Left lung (tissue), 10 donors: ENCODE measurements around the gene PARVB. TPM values are rescaled to one million over a fixed set of nuclear protein-coding genes. Genes with fewer than 3 reads are reported as not detected.

Source experiments
- ATAC-seq: fragments of 200-7000 bp; cut with Tn5 transposase; one replicate; pipeline ENCODE4 v1.9.1; 2020; ENCODE audit warnings: moderate library complexity
- DNase-seq, 4 donors: peaks; one replicate each; pipeline ENCODE4 v3.0.0-alpha.2; 2013 to 2020
- H3K27ac ChIP-seq, 2 donors: fragments of 200-600 bp; sonication (generic) in 1 of 2; one replicate each; pipeline versions ENCODE4 v1.5.0 to v1.8.0; 2020 to 2021
- H3K27me3 ChIP-seq, 2 donors: fragments of 200-600 bp; sonication (generic) in 1 of 2; one replicate each; pipeline versions ENCODE4 v1.5.0 to v1.8.0; 2020 to 2021
- H3K36me3 ChIP-seq, 2 donors: fragments of 200-600 bp; sonication (generic) in 1 of 2; one replicate each; pipeline versions ENCODE4 v1.5.0 to v1.8.0; 2020 to 2021
- H3K4me1 ChIP-seq, 2 donors: fragments of 200-600 bp; one replicate each; pipeline ENCODE4 v1.8.0; 2021
- H3K4me3 ChIP-seq, 2 donors: fragments of 200-600 bp; sonication (generic) in 1 of 2; one replicate each; pipeline versions ENCODE4 v1.5.0 to v1.8.0; 2020 to 2021; ENCODE audit warnings: mild to moderate bottlenecking in 1 of 2
- H3K9me3 ChIP-seq, 2 donors: fragments of 200-600 bp; sonication (generic) in 1 of 2; one replicate each; pipeline versions ENCODE4 v1.5.0 to v1.8.0; 2020 to 2021
- intact Hi-C, 2 donors: fragments of 100-400 bp; cut with DNase I; formaldehyde crosslinking; loops; one replicate each; pipeline versions ENCODE4 v1.11.2 to v1.14.2; 2022
- polyA plus RNA-seq, 6 donors: library from polyadenylated mRNA; unstranded; fragments of 120-200 nt; gene quantifications; one replicate each; pipeline ENCODE4 v1.2.1, GENCODE V29; 2013; ENCODE audit not compliant: insufficient read length in 6 of 6
- total RNA-seq, 2 donors: library from RNA; stranded (reverse); fragmentation: NEBNext Ultra II Directional; extraction: Animal tissue kit (Norgen Biotek cat#: 25700); gene quantifications; one replicate each; pipeline ENCODE4 v1.2.1, GENCODE V29; 2021
- TF ChIP-seq, protein P1 (sequence below), 2 donors: fragments of 200-600 bp; sonication (generic) in 1 of 2; IDR thresholded peaks; one replicate each; pipeline versions ENCODE4 v1.5.0 to v1.8.0; 2021; ENCODE audit warnings: antibody characterized with exemption in 2 of 2
- donor health status: DM: no; HTN: yes; CAD: no.
- donor health status: DM: no; HTN: no; CAD: no.

PARVB gene
- total and polyA plus RNA-seq, 8 donors: 31.7 to 53.7 (median 34.0) TPM

- TF ChIP-seq, protein P1, sequence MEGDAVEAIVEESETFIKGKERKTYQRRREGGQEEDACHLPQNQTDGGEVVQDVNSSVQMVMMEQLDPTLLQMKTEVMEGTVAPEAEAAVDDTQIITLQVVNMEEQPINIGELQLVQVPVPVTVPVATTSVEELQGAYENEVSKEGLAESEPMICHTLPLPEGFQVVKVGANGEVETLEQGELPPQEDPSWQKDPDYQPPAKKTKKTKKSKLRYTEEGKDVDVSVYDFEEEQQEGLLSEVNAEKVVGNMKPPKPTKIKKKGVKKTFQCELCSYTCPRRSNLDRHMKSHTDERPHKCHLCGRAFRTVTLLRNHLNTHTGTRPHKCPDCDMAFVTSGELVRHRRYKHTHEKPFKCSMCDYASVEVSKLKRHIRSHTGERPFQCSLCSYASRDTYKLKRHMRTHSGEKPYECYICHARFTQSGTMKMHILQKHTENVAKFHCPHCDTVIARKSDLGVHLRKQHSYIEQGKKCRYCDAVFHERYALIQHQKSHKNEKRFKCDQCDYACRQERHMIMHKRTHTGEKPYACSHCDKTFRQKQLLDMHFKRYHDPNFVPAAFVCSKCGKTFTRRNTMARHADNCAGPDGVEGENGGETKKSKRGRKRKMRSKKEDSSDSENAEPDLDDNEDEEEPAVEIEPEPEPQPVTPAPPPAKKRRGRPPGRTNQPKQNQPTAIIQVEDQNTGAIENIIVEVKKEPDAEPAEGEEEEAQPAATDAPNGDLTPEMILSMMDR (IDR thresholded peaks at IDR 0.05): no peak
- Histone ChIP-seq H3K36me3 (peaks cover 0 to 85% of the 10 kb centered on the region in 2 donors), H3K4me3 (no peak overlapping the region), H3K4me1 (peaks cover 0 to 15% of the 10 kb centered on the region in 2 donors), H3K27ac (no peak overlapping the region), H3K27me3 (no peaks in the 10 kb centered on the region), H3K9me3 (no peaks in the 10 kb centered on the region)
- no peak for ATAC-seq
- intact Hi-C loops: no loop called here
- DNase-seq: no peak
These were observed 137.6 kb downstream of the PARVB start for GRCh38 chr22:44161673-44162072.

DNA sequence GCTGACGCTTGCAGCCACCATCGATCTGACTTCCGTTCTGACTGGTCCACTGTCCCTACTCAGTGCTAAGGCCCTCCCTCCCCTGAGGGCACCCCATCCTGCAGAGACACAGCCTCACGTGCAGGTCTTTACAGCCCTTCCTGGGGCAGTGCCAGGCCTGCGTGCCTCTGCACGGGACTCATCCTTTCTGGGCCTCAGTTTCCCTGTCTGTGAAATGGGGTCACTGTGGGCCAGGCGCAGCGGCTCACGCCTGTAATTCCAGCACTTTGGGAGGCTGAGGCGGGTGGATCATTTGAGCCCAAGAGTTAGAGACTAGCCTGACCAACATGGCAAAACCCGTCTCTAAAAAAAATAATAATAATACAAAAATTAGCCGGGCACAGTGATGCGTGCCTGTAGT is 138.9 kb downstream of the PARVB start:
- DNase-seq: no peak
- no peak overlapping the region for H3K4me3 ChIP-seq
- intact Hi-C loops: no loop called here

GRCh38 chr22:44163536-44163935 is 139.4 kb downstream of the PARVB start:
- H3K27me3 ChIP-seq: no peaks in the 10 kb centered on the region
- H3K4me3 ChIP-seq: no peak overlapping the region
- TF ChIP-seq, protein P1 (IDR thresholded peaks at IDR 0.05): no peak
- H3K27ac ChIP-seq: no peak overlapping the region
- peaks cover 0 to 15% of the 10 kb centered on the region in 2 donors for H3K4me1 ChIP-seq
- H3K36me3 ChIP-seq: peaks cover 0 to 80% of the 10 kb centered on the region in 2 donors
- ATAC-seq (no peak), DNase-seq (no peak)
- no peaks in the 10 kb centered on the region for H3K9me3 ChIP-seq
- intact Hi-C loops: no loop called here

More for the DNA sequence above, 138.9 kb downstream of the PARVB start:
- no peak overlapping the region for H3K27ac ChIP-seq
- TF ChIP-seq, protein P1 (IDR thresholded peaks at IDR 0.05): no peak
- ATAC-seq: no peak
- peaks cover 0 to 80% of the 10 kb centered on the region in 2 donors for H3K36me3 ChIP-seq
- H3K27me3 ChIP-seq: no peaks in the 10 kb centered on the region
- H3K4me1 ChIP-seq: peaks cover 0 to 15% of the 10 kb centered on the region in 2 donors
- no peaks in the 10 kb centered on the region for H3K9me3 ChIP-seq

DNA sequence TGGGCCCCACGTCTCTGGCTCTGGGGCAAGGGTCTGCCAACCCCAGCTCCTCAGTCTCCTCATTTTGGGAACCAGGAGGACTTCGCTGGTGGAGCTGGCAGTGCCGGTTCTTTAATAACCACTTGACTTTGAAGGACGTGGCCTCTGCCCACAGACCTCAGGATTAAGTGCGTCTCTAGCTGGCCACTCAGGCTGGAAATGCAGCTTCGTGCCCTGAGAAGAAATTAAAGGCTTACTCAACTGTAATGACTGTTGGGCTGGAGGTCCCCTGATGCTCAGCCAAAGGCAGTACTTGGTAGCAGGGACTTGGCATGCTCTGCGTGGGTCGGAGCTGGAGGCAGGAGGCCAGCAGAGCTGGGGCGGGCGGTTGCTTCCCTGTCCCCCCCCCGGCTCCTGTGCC is 139.9 kb downstream of the PARVB start:
- Histone ChIP-seq H3K4me1 (peaks cover 0 to 15% of the 10 kb centered on the region in 2 donors), H3K36me3 (peaks cover 0 to 78% of the 10 kb centered on the region in 2 donors), H3K4me3 (no peak overlapping the region), H3K27ac (no peak overlapping the region), H3K27me3 (no peaks in the 10 kb centered on the region), H3K9me3 (no peaks in the 10 kb centered on the region)
- TF ChIP-seq, protein P1 (IDR thresholded peaks at IDR 0.05): no peak
- intact Hi-C loops: no loop called here
- peak; percentile 85 for ATAC-seq
- peak in 2 of 4 donors; percentile 40 to 52 for DNase-seq

- Histone ChIP-seq H3K36me3 (peaks cover 0 to 70% of the 10 kb centered on the region in 2 donors), H3K27ac (no peak overlapping the region), H3K4me1 (peaks cover 0 to 9% of the 10 kb centered on the region in 2 donors), H3K9me3 (no peaks in the 10 kb centered on the region), H3K4me3 (no peak overlapping the region), H3K27me3 (no peaks in the 10 kb centered on the region)
- no peak for ATAC-seq
- no peak for DNase-seq
- intact Hi-C loops: no loop called here
- TF ChIP-seq, protein P1 (IDR thresholded peaks at IDR 0.05): no peak
These were observed 141.3 kb downstream of the PARVB start for GRCh38 chr22:44165286-44165874.
